ENCODE data around the gene OR6B3. TPM values are rescaled to one million over a fixed set of nuclear protein-coding genes. Genes with fewer than 3 reads are reported as not detected.

OR6B3 gene
- total RNA-seq, result not detected in 2 replicates

GRCh38 chr2:240053173-240054155, at the start of gene OR6B3:
Gene OR6B3 (minus strand): TSS chr2:240053521.

DNA sequence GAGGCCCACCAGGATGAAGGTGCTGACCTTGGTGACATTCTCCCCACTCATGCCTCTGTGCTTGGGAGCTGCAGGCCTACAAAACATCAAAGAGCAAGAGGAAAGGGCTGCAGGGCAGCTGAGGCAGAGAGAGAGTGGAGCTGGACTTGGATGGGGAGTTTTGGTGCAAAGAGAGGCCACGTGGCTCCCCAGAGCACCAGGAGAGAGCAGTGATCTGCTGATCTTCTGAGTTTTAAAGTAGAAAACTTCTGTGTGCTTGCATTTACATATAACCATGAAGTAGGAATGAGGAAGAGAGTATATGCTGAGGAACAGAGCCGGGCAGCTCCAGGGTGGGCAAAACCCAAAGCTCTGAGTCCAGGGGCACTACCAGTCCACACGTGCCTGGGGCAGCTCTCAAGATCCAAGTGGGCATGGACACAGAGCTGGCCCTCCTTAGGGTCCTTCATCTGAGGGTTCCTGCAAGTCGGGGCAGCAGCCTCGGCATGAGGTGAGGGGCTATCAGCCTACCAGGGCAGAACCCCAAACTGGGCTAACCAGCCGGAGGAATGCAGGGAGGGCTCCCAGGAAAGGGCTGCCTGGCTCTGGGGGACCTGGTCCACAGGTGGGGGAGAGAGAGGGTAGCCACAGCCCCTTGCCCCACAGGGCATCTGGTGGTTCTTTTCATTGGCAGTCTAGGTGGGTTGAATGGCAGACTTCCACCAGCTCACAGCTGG, 22.8 kb downstream of the OR6B3 start, which contains the start of gene OR6B2:
Gene OR6B2, minus strand, starts transcription at position 51 of the 716 bp plus-strand sequence. Its CDS starts 0 bp downstream, at position 51.

Other genes starting within 250 kb of the OR6B3 start
- 121 and 122 TPM in 2 replicates for gene NDUFA10, start 28.2 kb downstream of the OR6B3 start, total RNA-seq
- not detected in 2 replicates for gene OR6B2, start 23.1 kb downstream of the OR6B3 start, total RNA-seq
- gene COPS9, start 82.8 kb upstream of the OR6B3 start, total RNA-seq, result 79.5 and 130 TPM in 2 replicates
- gene OTOS, start 87.1 kb upstream of the OR6B3 start, total RNA-seq, result not detected in 2 replicates

Measured in aortic smooth muscle cell (primary cell).